ENCODE measurements around the gene PGM5.
"Not testable (repeated sequence)": the region's sequence is repeated elsewhere in the genome, so short reads cannot be mapped to it uniquely, and the experiment has no call there.

PGM5 gene

GRCh38 chr9:68342265-68343025 is 14.0 kb upstream of the PGM5 start:
- not testable (repeated sequence) for H3K4me3 ChIP-seq (ENCODE audit: low read length); H3K27me3 ChIP-seq (ENCODE audit: insufficient read depth, low read length); H3K36me3 ChIP-seq (ENCODE audit: insufficient read depth, low read length); H3K4me1 ChIP-seq (ENCODE audit: insufficient read depth, low read length); H2AFZ ChIP-seq (ENCODE audit: low read depth, low read length); H3K9me3 ChIP-seq (ENCODE audit: low read length)

- not testable (repeated sequence) for H3K4me3 ChIP-seq (ENCODE audit: low read length); H3K9me3 ChIP-seq (ENCODE audit: low read length); H3K36me3 ChIP-seq (ENCODE audit: insufficient read depth, low read length); H3K27me3 ChIP-seq (ENCODE audit: insufficient read depth, low read length); H2AFZ ChIP-seq (ENCODE audit: low read depth, low read length); H3K4me1 ChIP-seq (ENCODE audit: insufficient read depth, low read length)
Measured at GRCh38 chr9:68343242-68343641, 13.2 kb upstream of the PGM5 start.

- H2AFZ ChIP-seq (ENCODE audit: low read depth, low read length); H3K4me1 ChIP-seq (ENCODE audit: insufficient read depth, low read length); H3K27me3 ChIP-seq (ENCODE audit: insufficient read depth, low read length); H3K9me3 ChIP-seq (ENCODE audit: low read length); H3K36me3 ChIP-seq (ENCODE audit: insufficient read depth, low read length); H3K4me3 ChIP-seq (ENCODE audit: low read length): not testable (repeated sequence)
Measured at GRCh38 chr9:68343992-68344391, 12.4 kb upstream of the PGM5 start.

- not testable (repeated sequence) for H3K27me3 ChIP-seq (ENCODE audit: insufficient read depth, low read length); H3K4me1 ChIP-seq (ENCODE audit: insufficient read depth, low read length); H3K4me3 ChIP-seq (ENCODE audit: low read length); H3K9me3 ChIP-seq (ENCODE audit: low read length); H3K36me3 ChIP-seq (ENCODE audit: insufficient read depth, low read length); H2AFZ ChIP-seq (ENCODE audit: low read depth, low read length)
Measured at GRCh38 chr9:68351689-68352088, 4.7 kb upstream of the PGM5 start.

- H3K9me3 ChIP-seq (ENCODE audit: low read length); H3K4me3 ChIP-seq (ENCODE audit: low read length); H3K4me1 ChIP-seq (ENCODE audit: insufficient read depth, low read length); H3K36me3 ChIP-seq (ENCODE audit: insufficient read depth, low read length); H2AFZ ChIP-seq (ENCODE audit: low read depth, low read length): not testable (repeated sequence)
- peaks cover 14% of the 10 kb centered on the region for H3K27me3 ChIP-seq (ENCODE audit: insufficient read depth, low read length)
Measured at GRCh38 chr9:68355993-68356379, 425 bp upstream of the PGM5 start.

GRCh38 chr9:68357119-68357714 is 806 bp downstream of the PGM5 start:
- not testable (repeated sequence) for H3K36me3 ChIP-seq (ENCODE audit: insufficient read depth, low read length); H3K4me1 ChIP-seq (ENCODE audit: insufficient read depth, low read length)
- H3K27me3 ChIP-seq (ENCODE audit: insufficient read depth, low read length): peaks cover 14% of the 10 kb centered on the region

GRCh38 chr9:68366933-68367547 is 10.6 kb downstream of the PGM5 start:
- H3K27me3 ChIP-seq (ENCODE audit: insufficient read depth, low read length); H3K4me3 ChIP-seq (ENCODE audit: low read length): not testable (repeated sequence)

More at GRCh38 chr9:68357119-68357714, 806 bp downstream of the PGM5 start:
- not testable (repeated sequence) for H3K9me3 ChIP-seq (ENCODE audit: low read length); H2AFZ ChIP-seq (ENCODE audit: low read depth, low read length)
- peak overlapping the region; percentile 38 for H3K4me3 ChIP-seq (ENCODE audit: low read length)

GRCh38 chr9:68375789-68376188 is 19.4 kb downstream of the PGM5 start:
- not testable (repeated sequence) for H3K4me3 ChIP-seq (ENCODE audit: low read length); H3K36me3 ChIP-seq (ENCODE audit: insufficient read depth, low read length); H3K27me3 ChIP-seq (ENCODE audit: insufficient read depth, low read length); H3K9me3 ChIP-seq (ENCODE audit: low read length); H3K4me1 ChIP-seq (ENCODE audit: insufficient read depth, low read length); H2AFZ ChIP-seq (ENCODE audit: low read depth, low read length)

More at GRCh38 chr9:68366933-68367547, 10.6 kb downstream of the PGM5 start:
- not testable (repeated sequence) for H2AFZ ChIP-seq (ENCODE audit: low read depth, low read length); H3K4me1 ChIP-seq (ENCODE audit: insufficient read depth, low read length); H3K9me3 ChIP-seq (ENCODE audit: low read length); H3K36me3 ChIP-seq (ENCODE audit: insufficient read depth, low read length)

- not testable (repeated sequence) for H3K27me3 ChIP-seq (ENCODE audit: insufficient read depth, low read length)
Measured at GRCh38 chr9:68377723-68378122, 21.3 kb downstream of the PGM5 start.

GRCh38 chr9:68383894-68384293 is 27.5 kb downstream of the PGM5 start:
- not testable (repeated sequence) for H3K9me3 ChIP-seq (ENCODE audit: low read length); H3K36me3 ChIP-seq (ENCODE audit: insufficient read depth, low read length); H3K27me3 ChIP-seq (ENCODE audit: insufficient read depth, low read length); H2AFZ ChIP-seq (ENCODE audit: low read depth, low read length); H3K4me1 ChIP-seq (ENCODE audit: insufficient read depth, low read length); H3K4me3 ChIP-seq (ENCODE audit: low read length)

More at GRCh38 chr9:68377723-68378122, 21.3 kb downstream of the PGM5 start:
- H3K4me3 ChIP-seq (ENCODE audit: low read length); H2AFZ ChIP-seq (ENCODE audit: low read depth, low read length); H3K4me1 ChIP-seq (ENCODE audit: insufficient read depth, low read length); H3K9me3 ChIP-seq (ENCODE audit: low read length); H3K36me3 ChIP-seq (ENCODE audit: insufficient read depth, low read length): not testable (repeated sequence)

- H3K4me1 ChIP-seq (ENCODE audit: insufficient read depth, low read length); H2AFZ ChIP-seq (ENCODE audit: low read depth, low read length); H3K27me3 ChIP-seq (ENCODE audit: insufficient read depth, low read length): not testable (repeated sequence)
Measured at GRCh38 chr9:68389558-68389957, 33.1 kb downstream of the PGM5 start.

GRCh38 chr9:68390737-68391136 is 34.3 kb downstream of the PGM5 start:
- H3K36me3 ChIP-seq (ENCODE audit: insufficient read depth, low read length); H3K4me1 ChIP-seq (ENCODE audit: insufficient read depth, low read length); H3K4me3 ChIP-seq (ENCODE audit: low read length); H3K9me3 ChIP-seq (ENCODE audit: low read length); H2AFZ ChIP-seq (ENCODE audit: low read depth, low read length); H3K27me3 ChIP-seq (ENCODE audit: insufficient read depth, low read length): not testable (repeated sequence)

More at GRCh38 chr9:68389558-68389957, 33.1 kb downstream of the PGM5 start:
- H3K4me3 ChIP-seq (ENCODE audit: low read length); H3K36me3 ChIP-seq (ENCODE audit: insufficient read depth, low read length); H3K9me3 ChIP-seq (ENCODE audit: low read length): not testable (repeated sequence)

- not testable (repeated sequence) for H3K9me3 ChIP-seq (ENCODE audit: low read length)
Measured at GRCh38 chr9:68396411-68397094, 40.1 kb downstream of the PGM5 start.

More at GRCh38 chr9:68396411-68397094, 40.1 kb downstream of the PGM5 start:
- H3K4me3 ChIP-seq (ENCODE audit: low read length); H3K27me3 ChIP-seq (ENCODE audit: insufficient read depth, low read length); H3K4me1 ChIP-seq (ENCODE audit: insufficient read depth, low read length); H3K36me3 ChIP-seq (ENCODE audit: insufficient read depth, low read length); H2AFZ ChIP-seq (ENCODE audit: low read depth, low read length): not testable (repeated sequence)

Data from neuron (in vitro differentiated cells).